Stimulated activated CD8-positive, alpha-beta memory T cell treated with anti-CD3 and anti-CD28 coated beads, Interleukin-2, amount 100 ng/mL, for 48 hours (primary cell): ENCODE results near the gene FES.
A peak's percentile ranks its signal among the peaks of the same experiment; 100 is the strongest.

Experiments
- DNase-seq, 2 donors: peaks; one replicate each; pipeline ENCODE4 v3.0.0-alpha.2; 2020; ENCODE audit warnings: low read depth in 2 of 2

Gene FES

GRCh38 chr15:90876046-90876445, 8.3 kb upstream of the FES start:
- DNase-seq: no peak

GRCh38 chr15:90876512-90877170, 7.7 kb upstream of the FES start:
- no peak for DNase-seq

GRCh38 chr15:90877315-90877714, 7.0 kb upstream of the FES start:
- DNase-seq: no peak

- DNase-seq: no peak
Measured at GRCh38 chr15:90877996-90878395, 6.3 kb upstream of the FES start.

GRCh38 chr15:90878660-90879059, 5.6 kb upstream of the FES start:
- DNase-seq: no peak

GRCh38 chr15:90879730-90880366, 4.5 kb upstream of the FES start:
- DNase-seq: no peak

- DNase-seq: no peak
Measured at GRCh38 chr15:90880381-90881145, 3.7 kb upstream of the FES start.

- no peak for DNase-seq
Measured at GRCh38 chr15:90881181-90881977, 2.9 kb upstream of the FES start.

- no peak for DNase-seq
Measured at GRCh38 chr15:90881978-90882721, 2.2 kb upstream of the FES start.

- DNase-seq: no peak
Measured at GRCh38 chr15:90882781-90883525, 1.4 kb upstream of the FES start.

- DNase-seq: no peak
Measured at GRCh38 chr15:90883526-90883975, 753 bp upstream of the FES start.

- no peak for DNase-seq
Measured at GRCh38 chr15:90884719-90885431, 571 bp downstream of the FES start.

GRCh38 chr15:90885432-90886290, 1.4 kb downstream of the FES start:
- DNase-seq: peak; percentile 74 to 77

- DNase-seq: no peak
Measured at GRCh38 chr15:90886291-90886614, 1.9 kb downstream of the FES start.

GRCh38 chr15:90887037-90887481, 2.8 kb downstream of the FES start:
- no peak for DNase-seq

GRCh38 chr15:90889313-90889730, 5.0 kb downstream of the FES start:
- DNase-seq: no peak

- no peak for DNase-seq
Measured at GRCh38 chr15:90889736-90890456, 5.6 kb downstream of the FES start.

- DNase-seq: no peak
Measured at GRCh38 chr15:90890839-90891238, 6.5 kb downstream of the FES start.
